HUES64 (cell line): ENCODE measurements around the gene PRDM4.
A peak's percentile ranks its signal among the peaks of the same experiment; 100 is the strongest.

Source experiments
- H3K27ac ChIP-seq: 2 replicates; pipeline ENCODE4 v1.7.0; 2013; ENCODE audit warnings: low read depth, low read length, inconsistent platforms
- H3K27me3 ChIP-seq: 2 replicates; pipeline ENCODE4 v1.6.1; 2013; ENCODE audit warnings: mild to moderate bottlenecking, low read length; ENCODE audit not compliant: insufficient read depth
- H3K36me3 ChIP-seq: 2 replicates; pipeline ENCODE4 v1.6.1; 2013; ENCODE audit warnings: mild to moderate bottlenecking, low read length; ENCODE audit not compliant: insufficient read depth
- H3K4me1 ChIP-seq: 2 replicates; pipeline ENCODE4 v1.6.1; 2013; ENCODE audit warnings: mild to moderate bottlenecking, low read length, moderate library complexity; ENCODE audit not compliant: insufficient read depth
- H3K4me3 ChIP-seq: 2 replicates; pipeline ENCODE4 v1.5.1; 2013; ENCODE audit warnings: mild to moderate bottlenecking, low read length, moderate library complexity
- H3K9ac ChIP-seq: 2 replicates; pipeline ENCODE4 v1.6.1; 2013; ENCODE audit warnings: mild to moderate bottlenecking, low read depth, low read length
- H3K9me3 ChIP-seq: 2 replicates; pipeline ENCODE4 v1.6.1; 2013; ENCODE audit warnings: low read depth, low read length; ENCODE audit not compliant: insufficient read depth
- WGBS: fragments of 150-250, 120-280 bp; methylation state at CpG from one replicate; pipeline ENCODE4 v1.1.7; 2013; ENCODE audit warnings: missing lambda C conversion rate; 5-methylcytosine and 5-hydroxymethylcytosine counted together

PRDM4 gene

DNA sequence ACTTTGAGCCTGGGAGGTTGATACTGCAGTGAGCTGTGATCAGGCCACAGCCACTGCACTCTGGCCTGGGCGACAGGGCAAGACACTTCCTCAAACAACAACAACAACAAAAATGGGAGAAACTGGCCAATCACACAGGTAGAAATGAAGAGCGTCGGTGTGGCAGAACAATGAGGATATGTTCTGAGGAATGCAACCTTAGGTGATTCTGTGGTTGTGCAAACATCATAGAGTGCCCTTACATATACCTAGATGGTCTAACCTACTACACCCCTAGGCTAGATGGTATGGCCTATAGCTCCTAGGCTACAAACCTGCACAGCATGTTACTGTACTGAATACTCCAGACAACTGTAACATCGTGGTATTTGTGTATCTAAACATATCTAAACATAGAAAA lies 3.7 kb upstream of the PRDM4 start:
- Histone ChIP-seq H3K27ac (no peak overlapping the region), H3K9me3 (no peaks in the 10 kb centered on the region), H3K4me1 (peaks cover 7% of the 10 kb centered on the region), H3K27me3 (peaks cover 14% of the 10 kb centered on the region), H3K9ac (no peak overlapping the region), H3K4me3 (no peak overlapping the region), H3K36me3 (no peaks in the 10 kb centered on the region)
- WGBS = 86% methylated on average over 3 of the region's 4 CpGs

GRCh38 chr12:107762874-107763273 lies 1.9 kb upstream of the PRDM4 start:
- Histone ChIP-seq H3K27me3 (peaks cover 12% of the 10 kb centered on the region), H3K4me3 (no peak overlapping the region), H3K27ac (no peak overlapping the region), H3K36me3 (peaks cover 6% of the 10 kb centered on the region; the same call in 1 of the 2 replicates), H3K9me3 (no peaks in the 10 kb centered on the region), H3K9ac (no peak overlapping the region), H3K4me1 (peaks cover 14% of the 10 kb centered on the region)
- WGBS = 100% methylated on average over 1 of the region's 1 CpG

GRCh38 chr12:107761502-107761904 lies 566 bp upstream of the PRDM4 start:
- 2% methylated on average over 12 of the region's 12 CpGs for WGBS
- Histone ChIP-seq H3K27me3 (peaks cover 5% of the 10 kb centered on the region), H3K27ac (no peak overlapping the region)

GRCh38 chr12:107760207-107760808 lies 629 bp downstream of the PRDM4 start:
- Histone ChIP-seq H3K27me3 (no peaks in the 10 kb centered on the region), H3K4me3 (peak overlapping the region; percentile 85), H3K9me3 (no peaks in the 10 kb centered on the region), H3K27ac (peak overlapping the region; percentile 48; the same call in 1 of the 2 replicates), H3K4me1 (peaks cover 14% of the 10 kb centered on the region), H3K9ac (peak overlapping the region; percentile 87), H3K36me3 (peaks cover 31% of the 10 kb centered on the region)
- whole genome bisulfite sequencing = 3% methylated on average over 30 of the region's 30 CpGs

More at GRCh38 chr12:107761502-107761904, 566 bp upstream of the PRDM4 start:
- Histone ChIP-seq H3K4me3 (peak overlapping the region; percentile 85), H3K36me3 (peaks cover 19% of the 10 kb centered on the region), H3K9me3 (no peaks in the 10 kb centered on the region), H3K4me1 (peaks cover 14% of the 10 kb centered on the region), H3K9ac (peak overlapping the region; percentile 55)

- H3K27me3 ChIP-seq = no peaks in the 10 kb centered on the region
- peaks cover 40% of the 10 kb centered on the region for H3K36me3 ChIP-seq
- H3K4me3 ChIP-seq = peak overlapping the region; percentile 85
- peak overlapping the region; percentile 87 for H3K9ac ChIP-seq
- no peaks in the 10 kb centered on the region for H3K9me3 ChIP-seq
- H3K27ac ChIP-seq = no peak overlapping the region; the same call in 1 of the 2 replicates
- peaks cover 14% of the 10 kb centered on the region for H3K4me1 ChIP-seq
- 50% methylated on average over 3 of the region's 3 CpGs for WGBS
Observed at GRCh38 chr12:107759410-107759809, 1.5 kb downstream of the PRDM4 start.

DNA sequence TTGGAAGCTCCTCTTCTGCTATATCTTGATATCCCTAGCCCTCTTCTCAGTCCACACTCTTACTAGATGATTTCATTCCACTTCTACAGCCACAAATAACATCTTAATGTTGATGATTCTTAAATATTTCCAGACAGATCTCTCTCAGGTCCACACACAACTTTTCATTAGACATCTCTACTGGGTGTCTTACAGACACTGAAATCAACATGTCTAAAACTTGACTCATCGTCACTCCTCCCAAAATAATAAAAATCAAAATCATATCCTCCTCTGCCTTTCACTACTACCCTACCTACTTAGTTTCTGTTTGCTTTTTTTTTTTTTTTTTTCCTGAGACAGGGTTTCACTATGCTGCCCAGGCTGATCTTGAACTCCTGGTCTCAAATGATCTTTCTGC lies 11.9 kb downstream of the PRDM4 start:
- H3K36me3 ChIP-seq = peaks cover 94% of the 10 kb centered on the region
- H3K9ac ChIP-seq = no peak overlapping the region
- H3K4me3 ChIP-seq = no peak overlapping the region
- WGBS = 96% methylated on average over 1 of the region's 1 CpG
- no peaks in the 10 kb centered on the region for H3K27me3 ChIP-seq
- H3K9me3 ChIP-seq = no peaks in the 10 kb centered on the region
- H3K4me1 ChIP-seq = no peaks in the 10 kb centered on the region
- H3K27ac ChIP-seq = no peak overlapping the region

- Histone ChIP-seq H3K27ac (no peak overlapping the region), H3K4me3 (no peak overlapping the region), H3K9me3 (no peaks in the 10 kb centered on the region), H3K9ac (no peak overlapping the region), H3K4me1 (no peaks in the 10 kb centered on the region), H3K36me3 (peaks cover 94% of the 10 kb centered on the region), H3K27me3 (no peaks in the 10 kb centered on the region)
- WGBS = 97% methylated on average over 6 of the region's 6 CpGs
Observed at GRCh38 chr12:107748472-107748871, 12.5 kb downstream of the PRDM4 start.

- H3K4me1 ChIP-seq = no peaks in the 10 kb centered on the region
- H3K9me3 ChIP-seq = no peaks in the 10 kb centered on the region
- H3K4me3 ChIP-seq = no peak overlapping the region
- H3K27ac ChIP-seq = no peak overlapping the region
- WGBS = 96% methylated on average over 3 of the region's 4 CpGs
- no peak overlapping the region for H3K9ac ChIP-seq
- H3K27me3 ChIP-seq = no peaks in the 10 kb centered on the region
- H3K36me3 ChIP-seq = peaks cover 94% of the 10 kb centered on the region
Observed at GRCh38 chr12:107736914-107737313, 24.0 kb downstream of the PRDM4 start.

GRCh38 chr12:107735763-107736162 lies 25.2 kb downstream of the PRDM4 start:
- Histone ChIP-seq H3K4me1 (no peaks in the 10 kb centered on the region), H3K9me3 (no peaks in the 10 kb centered on the region), H3K36me3 (peaks cover 83% of the 10 kb centered on the region), H3K27me3 (no peaks in the 10 kb centered on the region), H3K27ac (no peak overlapping the region), H3K4me3 (no peak overlapping the region), H3K9ac (no peak overlapping the region)
- 98% methylated on average over 2 of the region's 2 CpGs for WGBS

- H3K9me3 ChIP-seq = no peaks in the 10 kb centered on the region
- H3K4me3 ChIP-seq = no peak overlapping the region
- WGBS = 95% methylated on average over 3 of the region's 5 CpGs
- peaks cover 67% of the 10 kb centered on the region for H3K36me3 ChIP-seq
- H3K4me1 ChIP-seq = no peaks in the 10 kb centered on the region
- H3K9ac ChIP-seq = no peak overlapping the region
- H3K27me3 ChIP-seq = no peaks in the 10 kb centered on the region
- no peak overlapping the region for H3K27ac ChIP-seq
Observed at GRCh38 chr12:107734139-107734538, 26.8 kb downstream of the PRDM4 start.

- H3K4me3 ChIP-seq = no peak overlapping the region
- peaks cover 49% of the 10 kb centered on the region for H3K36me3 ChIP-seq
- no peak overlapping the region for H3K9ac ChIP-seq
- no peak overlapping the region for H3K27ac ChIP-seq
- no peaks in the 10 kb centered on the region for H3K9me3 ChIP-seq
- no peaks in the 10 kb centered on the region for H3K27me3 ChIP-seq
- no peaks in the 10 kb centered on the region for H3K4me1 ChIP-seq
- WGBS = 81% methylated on average over 3 of the region's 3 CpGs
Observed at GRCh38 chr12:107732365-107732764, 28.6 kb downstream of the PRDM4 start.

- Histone ChIP-seq H3K27me3 (no peaks in the 10 kb centered on the region), H3K36me3 (peaks cover 39% of the 10 kb centered on the region), H3K9ac (no peak overlapping the region), H3K9me3 (no peaks in the 10 kb centered on the region), H3K4me3 (no peak overlapping the region), H3K27ac (no peak overlapping the region), H3K4me1 (no peaks in the 10 kb centered on the region)
- WGBS = 89% methylated on average over 4 of the region's 4 CpGs
Observed at GRCh38 chr12:107731366-107731765, 29.6 kb downstream of the PRDM4 start.
